HG03442 (cell line): Measurements from ENCODE around the gene PIRT.

Experiments used
- ATAC-seq: cut with Tn5 transposase; IDR thresholded peaks from one replicate; pipeline ENCODE4 v1.9.1; 2021; ENCODE audit warnings: mild to moderate bottlenecking, moderate library complexity; ENCODE audit not compliant: unreplicated experiment

Gene PIRT

DNA sequence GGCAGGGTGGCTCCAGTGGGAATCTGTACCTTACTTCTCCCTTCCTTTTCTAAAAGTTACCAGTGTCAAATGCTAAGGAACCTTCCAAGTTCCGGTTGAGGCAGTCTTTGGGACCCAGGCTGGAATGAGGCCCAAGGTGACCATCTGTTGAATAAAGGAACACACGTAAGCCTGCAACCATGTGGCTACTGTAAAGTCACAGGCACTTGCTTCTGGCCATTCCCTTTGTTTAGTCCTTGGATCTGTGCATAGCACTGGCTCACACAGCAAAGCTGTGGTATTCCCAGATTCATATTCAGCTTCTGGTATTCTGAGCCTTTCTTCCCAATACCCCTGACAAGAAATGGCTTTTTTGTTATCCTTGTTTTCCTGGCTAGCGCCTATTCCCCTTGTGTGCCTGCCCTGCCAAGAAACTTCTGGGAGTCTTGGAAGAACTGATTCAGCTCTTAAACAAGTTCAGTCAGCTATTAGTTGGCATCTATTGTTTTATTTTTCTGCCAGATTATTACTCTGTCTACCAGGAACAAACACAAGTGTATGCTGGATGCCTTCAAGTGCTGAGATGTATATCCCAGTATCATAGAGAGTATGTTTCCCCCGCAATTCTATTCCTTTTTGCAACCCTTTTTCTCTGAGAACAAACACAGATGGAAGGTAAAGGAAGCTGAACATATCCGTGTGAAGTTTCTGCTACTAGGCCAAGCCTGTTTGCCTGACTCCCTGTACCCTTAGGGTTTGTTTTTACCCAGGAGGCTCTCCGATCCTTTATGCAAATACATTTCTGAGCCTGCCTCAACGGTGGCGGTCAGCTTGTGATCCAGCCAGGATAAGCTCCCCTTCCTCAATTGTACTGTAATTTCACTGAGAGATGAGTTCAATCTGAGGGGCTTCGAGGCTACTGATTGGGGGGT, 47.1 kb downstream of the PIRT start:
- ATAC-seq, result no peak

- ATAC-seq, result no peak
Measured at GRCh38 chr17:10789694-10790271, 48.1 kb downstream of the PIRT start.

DNA sequence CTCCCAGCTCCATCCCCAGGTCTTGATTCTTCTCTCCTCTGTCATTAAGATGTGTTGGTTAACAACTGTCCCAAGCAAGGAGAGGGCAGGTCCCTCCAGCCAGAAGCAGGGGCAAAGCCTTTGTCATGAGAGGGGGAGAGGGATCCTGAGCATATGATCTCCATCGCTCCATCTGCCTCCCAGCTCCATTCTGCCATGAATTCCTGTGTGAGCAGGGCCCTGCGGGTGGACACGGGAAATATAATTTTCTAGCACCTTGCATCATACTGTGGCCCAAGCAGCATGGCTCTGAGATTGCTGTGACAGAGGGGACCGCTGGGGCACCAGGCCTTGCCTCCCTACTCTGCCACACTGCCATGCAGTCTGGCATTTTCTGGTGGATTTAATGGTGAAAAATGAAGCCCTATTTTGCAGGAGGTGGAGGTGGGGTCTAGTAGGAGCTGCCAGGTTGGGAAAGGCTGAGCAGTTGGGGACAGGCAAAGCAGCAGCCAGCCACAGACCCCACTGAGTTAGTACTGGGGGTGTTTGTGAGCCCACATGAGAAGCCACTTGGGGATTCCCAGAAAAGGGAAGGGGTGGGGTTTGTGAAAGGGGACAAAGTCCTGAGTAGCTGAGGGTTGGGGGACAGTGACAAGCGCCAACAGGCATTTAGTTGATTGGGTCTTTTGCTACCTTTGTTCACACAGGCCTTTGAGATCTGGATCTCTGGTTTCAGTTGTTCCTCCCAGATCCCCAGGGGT, 50.4 kb downstream of the PIRT start:
- ATAC-seq, result no peak

- no peak for ATAC-seq
Measured at GRCh38 chr17:10785295-10785694, 52.6 kb downstream of the PIRT start.

GRCh38 chr17:10779609-10780008, 58.3 kb downstream of the PIRT start:
- ATAC-seq, result no peak

DNA sequence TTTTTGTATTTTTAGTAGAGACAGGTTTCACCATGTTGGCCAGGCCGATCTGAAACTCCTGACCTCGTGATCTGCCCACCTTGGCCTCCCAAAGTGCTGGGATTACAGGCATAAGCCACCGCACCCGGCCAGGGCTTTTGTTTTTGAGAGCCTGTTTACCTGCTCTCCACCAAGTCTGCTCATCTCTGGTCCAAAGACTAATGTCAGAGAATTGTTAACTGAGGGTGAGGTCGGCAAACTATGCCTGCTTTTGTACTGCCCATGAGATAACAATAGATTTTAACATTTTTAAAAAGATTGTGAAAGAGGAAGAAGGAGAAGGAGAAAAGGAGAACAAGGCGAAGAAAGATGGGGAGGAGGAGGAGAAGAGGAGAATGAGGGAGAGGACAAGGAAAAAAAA, 60.0 kb downstream of the PIRT start:
- ATAC-seq, result no peak

GRCh38 chr17:10777131-10777807, 60.6 kb downstream of the PIRT start:
- ATAC-seq, result no peak

GRCh38 chr17:10776381-10776780, 61.5 kb downstream of the PIRT start:
- no peak for ATAC-seq

GRCh38 chr17:10775740-10776356, 62.0 kb downstream of the PIRT start:
- ATAC-seq, result no peak

DNA sequence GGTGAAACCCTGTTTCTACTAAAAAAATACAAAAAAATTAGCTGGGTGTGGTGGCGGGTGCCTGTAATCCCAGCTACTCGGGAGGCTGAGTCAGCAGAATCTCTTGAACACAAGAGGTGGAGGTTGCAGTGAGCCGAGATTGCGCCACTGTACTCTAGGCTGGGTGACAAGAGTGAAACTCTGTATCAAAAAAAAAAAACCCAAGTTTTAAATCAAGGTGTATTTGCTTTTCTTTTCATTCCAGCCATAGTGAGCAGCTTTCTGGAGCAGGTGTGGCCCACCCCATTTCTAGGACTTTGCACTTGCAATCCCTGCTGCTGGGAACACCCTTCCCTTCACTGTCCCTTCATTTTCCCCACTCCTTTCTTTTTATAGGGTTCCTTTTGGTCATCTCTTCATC, 62.8 kb downstream of the PIRT start:
- no peak for ATAC-seq

DNA sequence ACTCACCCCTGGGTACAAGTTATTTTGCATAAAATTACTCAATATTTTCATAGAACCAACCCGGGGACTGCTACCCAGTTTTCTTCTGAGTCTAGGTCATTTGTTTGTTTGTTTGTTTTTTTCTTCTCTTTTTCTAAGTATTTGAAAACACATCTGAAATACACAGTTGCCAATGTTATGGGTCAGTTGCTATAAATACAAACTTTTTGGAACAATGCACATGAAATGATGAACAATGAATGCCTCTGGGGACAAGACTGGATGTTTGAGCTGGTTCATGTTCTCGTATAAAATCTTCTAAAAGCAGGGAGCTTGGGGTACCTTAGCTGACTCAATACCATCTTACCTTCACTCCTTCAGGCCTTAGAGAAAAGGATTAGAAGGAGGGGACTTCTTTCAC, 64.5 kb downstream of the PIRT start:
- ATAC-seq, result no peak
